AG04450 (cell line): ENCODE results near the gene CGB2. TPM values are rescaled to one million over a fixed set of nuclear protein-coding genes. Genes with fewer than 3 reads are reported as not detected.
A peak's percentile ranks its signal among the peaks of the same experiment; 100 is the strongest.

ENCODE experiments used
- CTCF ChIA-PET: fragments of 300-600, 350-600 bp; formaldehyde crosslinking; extraction: SDS; loops from one replicate; lab custom pipeline; 2022; ENCODE audit warnings: antibody characterized with exemption, inconsistent platforms; lab: Charles Lee
- POLR2A ChIA-PET: fragments of 350-600 bp; formaldehyde crosslinking; extraction: SDS; loops from one replicate; lab custom pipeline; 2021; ENCODE audit warnings: antibody characterized with exemption, inconsistent platforms; lab: Yijun Ruan, JAX
- DNase-seq: peaks from one replicate; pipeline ENCODE4 v3.0.0-alpha.2; 2011; ENCODE audit warnings: low read depth, low spot score
- H3K27ac ChIP-seq: one replicate; pipeline ENCODE4 v1.5.1; 2012; ENCODE audit warnings: low read depth, low read length, control low read depth
- H3K27me3 ChIP-seq: one replicate; pipeline ENCODE4 v1.6.0; 2012; ENCODE audit warnings: low read length; ENCODE audit not compliant: control insufficient read depth, insufficient read depth
- H3K4me3 ChIP-seq: 2 replicates; pipeline ENCODE4 v1.5.1; 2011; ENCODE audit warnings: mild to moderate bottlenecking, low read depth, low read length, control low read depth
- H3K9me3 ChIP-seq: 2 replicates; pipeline ENCODE4 v1.5.1; 2012; ENCODE audit warnings: low read length; ENCODE audit not compliant: control insufficient read depth, insufficient read depth
- CTCF ChIP-seq: IDR thresholded peaks from 2 replicates; pipeline ENCODE4 v1.5.1; 2011; ENCODE audit warnings: low read depth, low read length, control low read depth, inconsistent platforms
- polyA plus RNA-seq: library from polyadenylated mRNA; depleted of rRNA; stranded (reverse); fragments of >200 nt; gene quantifications from 2 replicates; pipeline ENCODE4 v1.2.3, GENCODE V29; 2011

Gene CGB2
- polyA plus RNA-seq, 1 experiment, result not detected

GRCh38 chr19:48988286-48988685 lies 43.4 kb upstream of the CGB2 start:
- Histone ChIP-seq H3K27ac (no peak overlapping the region), H3K9me3 (no peaks in the 10 kb centered on the region), H3K27me3 (no peaks in the 10 kb centered on the region), H3K4me3 (no peak overlapping the region)
- ChIA-PET POLR2A (no interaction called here), CTCF (interaction anchor here (1.1 kb wide), 1 partner anchor 9 kb away, joined by 3 read pairs; no protein-coding TSS in a partner anchor)
- no peak for DNase-seq
- TF ChIP-seq CTCF, result no peak

- no peak for DNase-seq
- CTCF ChIA-PET, result no interaction called here
Measured at GRCh38 chr19:48988860-48989259, 42.8 kb upstream of the CGB2 start.

GRCh38 chr19:48989701-48990291 lies 41.9 kb upstream of the CGB2 start:
- Histone ChIP-seq H3K27ac (no peak overlapping the region), H3K9me3 (no peaks in the 10 kb centered on the region), H3K4me3 (no peak overlapping the region), H3K27me3 (no peaks in the 10 kb centered on the region)
- DNase-seq, result no peak
- TF ChIP-seq CTCF, result no peak
- ChIA-PET CTCF (interaction anchor here (1.1 kb wide), 1 partner anchor 10 kb away, joined by 4 read pairs; no protein-coding TSS in a partner anchor), POLR2A (no interaction called here)

More at GRCh38 chr19:48988860-48989259, 42.8 kb upstream of the CGB2 start:
- no peak overlapping the region for H3K27ac ChIP-seq
- H3K4me3 ChIP-seq, result no peak overlapping the region
- POLR2A ChIA-PET, result interaction anchor here (0.6 kb wide), 1 partner anchor 206 kb away, joined by 7 read pairs; no protein-coding TSS in a partner anchor
- no peaks in the 10 kb centered on the region for H3K9me3 ChIP-seq
- no peak for TF ChIP-seq CTCF
- H3K27me3 ChIP-seq, result no peaks in the 10 kb centered on the region

- ChIA-PET POLR2A (no interaction called here), CTCF (interaction anchor here (1.1 kb wide), 1 partner anchor 9 kb away, joined by 4 read pairs; no protein-coding TSS in a partner anchor)
- no peak for TF ChIP-seq CTCF
- Histone ChIP-seq H3K27me3 (no peaks in the 10 kb centered on the region), H3K27ac (peak overlapping the region; percentile 0), H3K4me3 (no peak overlapping the region), H3K9me3 (no peaks in the 10 kb centered on the region)
- no peak for DNase-seq
Measured at GRCh38 chr19:48990400-48990799, 41.3 kb upstream of the CGB2 start.

- Histone ChIP-seq H3K27me3 (no peaks in the 10 kb centered on the region), H3K9me3 (no peaks in the 10 kb centered on the region), H3K4me3 (peak overlapping the region; percentile 96), H3K27ac (no peak overlapping the region)
- POLR2A ChIA-PET, result interaction anchor here (0.7 to 3.0 kb wide), 4 partner anchors 12 to 118 kb away, joined by 3 to 22 read pairs (median 6); partner anchors contain the start of genes FTL and PPP1R15A
- no peak for DNase-seq
- CTCF ChIA-PET, result interaction anchor here (1.0 to 3.0 kb wide), 5 partner anchors 9 to 203 kb away, joined by 3 to 61 read pairs (median 4); no protein-coding TSS in a partner anchor
- no peak for TF ChIP-seq CTCF
Measured at GRCh38 chr19:48991011-48991609, 40.6 kb upstream of the CGB2 start.
